ENCODE measurements around the gene GAL.
"Not testable (repeated sequence)": the region's sequence is repeated elsewhere in the genome, so short reads cannot be mapped to it uniquely, and the experiment has no call there.

GAL gene

GRCh38 chr11:68684385-68685356, at the start of gene GAL:
TSS of gene GAL (plus strand) at chr11:68684544. CDS start at chr11:68684924, 380 bp downstream.
- no peak for DNase-seq (ENCODE audit: extremely low read depth in 1 of 2, low read depth in 1 of 2)

GRCh38 chr11:68634606-68635005, 49.7 kb upstream of the GAL start:
- not testable (repeated sequence) for DNase-seq (ENCODE audit: extremely low read depth in 1 of 2, low read depth in 1 of 2)

GRCh38 chr11:68635172-68635571, 49.2 kb upstream of the GAL start:
- not testable (repeated sequence) for DNase-seq (ENCODE audit: extremely low read depth in 1 of 2, low read depth in 1 of 2)

- DNase-seq (ENCODE audit: extremely low read depth in 1 of 2, low read depth in 1 of 2): not testable (repeated sequence)
These were observed 48.5 kb upstream of the GAL start for GRCh38 chr11:68635883-68636282.

GRCh38 chr11:68639322-68639721, 45.0 kb upstream of the GAL start:
- not testable (repeated sequence) for DNase-seq (ENCODE audit: extremely low read depth in 1 of 2, low read depth in 1 of 2)

GRCh38 chr11:68641880-68642279, 42.5 kb upstream of the GAL start:
- no peak for DNase-seq (ENCODE audit: extremely low read depth in 1 of 2, low read depth in 1 of 2)

GRCh38 chr11:68643585-68643984, 40.8 kb upstream of the GAL start:
- no peak for DNase-seq (ENCODE audit: extremely low read depth in 1 of 2, low read depth in 1 of 2)

- no peak for DNase-seq (ENCODE audit: extremely low read depth in 1 of 2, low read depth in 1 of 2)
These were observed 37.5 kb upstream of the GAL start for GRCh38 chr11:68646832-68647231.

- DNase-seq (ENCODE audit: extremely low read depth in 1 of 2, low read depth in 1 of 2): no peak
These were observed 34.3 kb upstream of the GAL start for GRCh38 chr11:68649851-68650555.

- no peak for DNase-seq (ENCODE audit: extremely low read depth in 1 of 2, low read depth in 1 of 2)
These were observed 33.5 kb upstream of the GAL start for GRCh38 chr11:68650801-68651200.

- DNase-seq (ENCODE audit: extremely low read depth in 1 of 2, low read depth in 1 of 2): no peak
These were observed 32.9 kb upstream of the GAL start for GRCh38 chr11:68651208-68651984.

- no peak for DNase-seq (ENCODE audit: extremely low read depth in 1 of 2, low read depth in 1 of 2)
These were observed 32.2 kb upstream of the GAL start for GRCh38 chr11:68651985-68652682.

GRCh38 chr11:68652683-68653156, 31.6 kb upstream of the GAL start:
- no peak for DNase-seq (ENCODE audit: extremely low read depth in 1 of 2, low read depth in 1 of 2)

GRCh38 chr11:68653486-68654430, 30.6 kb upstream of the GAL start:
- DNase-seq (ENCODE audit: extremely low read depth in 1 of 2, low read depth in 1 of 2): no peak

- DNase-seq (ENCODE audit: extremely low read depth in 1 of 2, low read depth in 1 of 2): no peak
These were observed 29.4 kb upstream of the GAL start for GRCh38 chr11:68654978-68655377.

GRCh38 chr11:68655406-68655805, 28.9 kb upstream of the GAL start:
- no peak for DNase-seq (ENCODE audit: extremely low read depth in 1 of 2, low read depth in 1 of 2)

- DNase-seq (ENCODE audit: extremely low read depth in 1 of 2, low read depth in 1 of 2): no peak
These were observed 28.5 kb upstream of the GAL start for GRCh38 chr11:68655806-68656205.

- no peak for DNase-seq (ENCODE audit: extremely low read depth in 1 of 2, low read depth in 1 of 2)
These were observed 27.1 kb upstream of the GAL start for GRCh38 chr11:68657021-68657780.

- no peak for DNase-seq (ENCODE audit: extremely low read depth in 1 of 2, low read depth in 1 of 2)
These were observed 26.2 kb upstream of the GAL start for GRCh38 chr11:68658097-68658496.

Measured in activated CD8-positive, alpha-beta memory T cell treated with anti-CD3 and anti-CD28 coated beads for 1 hour (primary cell).